ENCODE data around the gene PLD6. TPM values are rescaled to one million over a fixed set of nuclear protein-coding genes. Genes with fewer than 3 reads are reported as not detected.

PLD6 gene
- total RNA-seq, 1 experiment from 2014 or later, result 8.0 TPM

DNA sequence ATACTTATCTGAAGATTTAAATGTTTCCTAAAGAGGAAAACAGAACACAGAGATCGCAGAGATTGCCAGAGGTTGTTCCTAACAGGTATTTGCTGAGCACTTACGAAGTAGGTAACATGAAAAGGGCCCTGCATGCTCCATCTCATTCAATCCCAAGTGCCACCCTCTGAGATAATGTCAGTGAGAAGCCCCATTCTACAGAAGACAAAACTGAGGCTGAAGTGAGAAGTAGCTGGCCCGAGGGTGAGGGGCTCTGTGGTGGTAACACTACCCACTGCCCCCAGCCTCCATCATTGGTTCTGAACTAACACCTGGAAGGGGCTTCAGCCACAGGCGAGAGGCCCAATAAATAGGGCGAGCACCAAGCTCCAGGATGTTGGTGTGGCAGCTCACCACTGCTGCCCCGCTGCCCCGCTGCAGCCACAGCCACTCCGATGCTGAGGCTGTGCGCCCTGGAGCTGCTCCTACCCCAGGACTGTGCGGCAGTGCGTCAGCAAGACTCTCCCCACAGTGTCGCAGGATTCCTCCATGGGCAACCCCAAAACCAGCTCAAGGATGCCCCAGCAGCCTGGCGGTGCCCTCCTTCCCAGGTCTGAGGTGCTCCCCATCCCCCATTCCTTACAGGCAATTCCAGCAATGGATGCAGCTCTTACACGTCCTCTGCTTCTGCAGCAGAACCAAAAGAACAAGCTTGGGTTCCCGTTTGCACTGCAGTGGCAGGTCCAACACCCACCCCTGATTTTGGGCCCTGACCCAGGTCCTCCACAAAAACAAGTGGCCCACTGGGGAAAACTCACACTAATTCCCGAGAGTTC is 20.5 kb upstream of the PLD6 start:
- Mint-ChIP-seq H3K27me3 (ENCODE audit: insufficient read depth, unreplicated experiment) (no peaks in the 10 kb centered on the region), H3K27ac (ENCODE audit: unreplicated experiment) (no peak overlapping the region), H3K36me3 (ENCODE audit: insufficient read depth, unreplicated experiment) (peaks cover 92% of the 10 kb centered on the region), H3K9me3 (ENCODE audit: unreplicated experiment) (no peaks in the 10 kb centered on the region), H3K4me3 (ENCODE audit: unreplicated experiment) (no peak overlapping the region), H3K4me1 (ENCODE audit: low read depth, unreplicated experiment) (peaks cover 3% of the 10 kb centered on the region)
- ChIA-PET POLR2A (no interaction called here), CTCF (no interaction called here)
- no peaks in the 10 kb centered on the region for H3K9me3 ChIP-seq
- TF ChIP-seq, protein P1, sequence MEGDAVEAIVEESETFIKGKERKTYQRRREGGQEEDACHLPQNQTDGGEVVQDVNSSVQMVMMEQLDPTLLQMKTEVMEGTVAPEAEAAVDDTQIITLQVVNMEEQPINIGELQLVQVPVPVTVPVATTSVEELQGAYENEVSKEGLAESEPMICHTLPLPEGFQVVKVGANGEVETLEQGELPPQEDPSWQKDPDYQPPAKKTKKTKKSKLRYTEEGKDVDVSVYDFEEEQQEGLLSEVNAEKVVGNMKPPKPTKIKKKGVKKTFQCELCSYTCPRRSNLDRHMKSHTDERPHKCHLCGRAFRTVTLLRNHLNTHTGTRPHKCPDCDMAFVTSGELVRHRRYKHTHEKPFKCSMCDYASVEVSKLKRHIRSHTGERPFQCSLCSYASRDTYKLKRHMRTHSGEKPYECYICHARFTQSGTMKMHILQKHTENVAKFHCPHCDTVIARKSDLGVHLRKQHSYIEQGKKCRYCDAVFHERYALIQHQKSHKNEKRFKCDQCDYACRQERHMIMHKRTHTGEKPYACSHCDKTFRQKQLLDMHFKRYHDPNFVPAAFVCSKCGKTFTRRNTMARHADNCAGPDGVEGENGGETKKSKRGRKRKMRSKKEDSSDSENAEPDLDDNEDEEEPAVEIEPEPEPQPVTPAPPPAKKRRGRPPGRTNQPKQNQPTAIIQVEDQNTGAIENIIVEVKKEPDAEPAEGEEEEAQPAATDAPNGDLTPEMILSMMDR (IDR thresholded peaks at IDR 0.05; ENCODE audit: insufficient read depth in 1 of 2, low read depth in 1 of 2, low read length in 1 of 2, severe bottlenecking in 1 of 2, unreplicated experiment in 1 of 2), result no peak
- H3K36me3 ChIP-seq (ENCODE audit: control insufficient read depth, insufficient read depth, low read length), result peaks cover 10% of the 10 kb centered on the region
- H3K4me3 ChIP-seq (ENCODE audit: low read depth, low read length), result no peak overlapping the region
- no peaks in the 10 kb centered on the region for H3K27me3 ChIP-seq (replicated peaks; ENCODE audit: control insufficient read depth, insufficient read depth, low read length)
- DNase-seq, result no peak
- no TSS peak for BruUV-seq (replicated peaks)
- H3K4me1 ChIP-seq, result peaks cover 2% of the 10 kb centered on the region
- intact Hi-C loops (cut with micrococcal nuclease; ENCODE audit: unreplicated experiment), result no loop called here

DNA sequence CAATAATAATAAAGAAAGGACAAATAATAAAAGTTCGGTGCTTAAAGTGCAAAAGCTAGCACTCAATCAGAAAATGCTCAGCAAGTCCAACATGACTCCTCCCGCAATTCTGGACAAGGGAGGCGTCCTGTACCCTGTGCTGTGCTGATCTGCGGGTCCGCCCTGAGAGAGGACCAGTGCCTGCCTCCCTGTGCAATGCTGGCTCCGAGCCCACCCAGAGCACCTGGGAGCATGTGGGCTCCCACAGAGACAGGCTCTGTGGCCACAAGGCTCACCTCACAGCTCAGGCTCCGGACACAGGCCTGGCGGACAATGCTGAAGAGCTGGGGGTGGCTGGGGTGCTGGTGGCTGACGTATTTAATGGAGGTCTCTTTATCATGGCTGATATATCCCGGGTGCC is 19.8 kb upstream of the PLD6 start:
- Mint-ChIP-seq H3K4me1 (ENCODE audit: low read depth, unreplicated experiment) (no peaks in the 10 kb centered on the region), H3K4me3 (ENCODE audit: unreplicated experiment) (no peak overlapping the region), H3K36me3 (ENCODE audit: insufficient read depth, unreplicated experiment) (peaks cover 87% of the 10 kb centered on the region), H3K9me3 (ENCODE audit: unreplicated experiment) (no peaks in the 10 kb centered on the region), H3K27ac (ENCODE audit: unreplicated experiment) (no peak overlapping the region), H3K27me3 (ENCODE audit: insufficient read depth, unreplicated experiment) (no peaks in the 10 kb centered on the region)
- POLR2A ChIA-PET, result no interaction called here
- CTCF ChIA-PET, result no interaction called here
- Histone ChIP-seq H3K27me3 (replicated peaks; ENCODE audit: control insufficient read depth, insufficient read depth, low read length) (no peaks in the 10 kb centered on the region), H3K9me3 (no peaks in the 10 kb centered on the region), H3K4me3 (ENCODE audit: low read depth, low read length) (no peak overlapping the region), H3K4me1 (no peaks in the 10 kb centered on the region), H3K36me3 (ENCODE audit: control insufficient read depth, insufficient read depth, low read length) (peaks cover 8% of the 10 kb centered on the region)
- TF ChIP-seq, protein P1 (IDR thresholded peaks at IDR 0.05; ENCODE audit: insufficient read depth in 1 of 2, low read depth in 1 of 2, low read length in 1 of 2, severe bottlenecking in 1 of 2, unreplicated experiment in 1 of 2), result no peak
- intact Hi-C loops (cut with micrococcal nuclease; ENCODE audit: unreplicated experiment), result no loop called here
- BruUV-seq (replicated peaks), result no TSS peak
- DNase-seq, result no peak

DNA sequence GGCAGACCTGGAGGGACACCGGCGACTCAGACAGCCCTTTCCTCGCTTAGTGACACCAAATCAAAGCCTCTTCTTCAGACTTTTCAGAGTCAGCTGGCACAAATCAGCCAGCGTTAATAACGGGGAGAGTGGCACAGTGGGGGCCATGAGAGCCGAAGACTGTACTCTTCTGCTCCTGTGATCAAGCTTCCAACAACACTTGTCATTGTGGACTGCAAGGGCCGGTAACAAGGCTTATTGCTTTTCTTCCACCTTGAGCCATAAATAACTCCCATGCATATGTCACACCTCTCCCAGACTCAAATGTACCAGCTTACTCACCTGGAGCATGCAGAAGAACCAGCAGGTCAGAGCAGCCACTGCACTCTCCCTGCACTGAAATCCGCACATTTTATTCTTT is 18.0 kb upstream of the PLD6 start:
- peaks cover 8% of the 10 kb centered on the region for H3K36me3 ChIP-seq (ENCODE audit: control insufficient read depth, insufficient read depth, low read length)
- H3K4me3 Mint-ChIP-seq (ENCODE audit: unreplicated experiment), result no peak overlapping the region

More for the DNA sequence above, 18.0 kb upstream of the PLD6 start:
- Mint-ChIP-seq H3K27me3 (ENCODE audit: insufficient read depth, unreplicated experiment) (no peaks in the 10 kb centered on the region), H3K4me1 (ENCODE audit: low read depth, unreplicated experiment) (no peaks in the 10 kb centered on the region), H3K27ac (ENCODE audit: unreplicated experiment) (no peak overlapping the region), H3K36me3 (ENCODE audit: insufficient read depth, unreplicated experiment) (peaks cover 84% of the 10 kb centered on the region), H3K9me3 (ENCODE audit: unreplicated experiment) (no peaks in the 10 kb centered on the region)
- H3K4me1 ChIP-seq, result no peaks in the 10 kb centered on the region
- CTCF ChIA-PET, result no interaction called here
- no peak overlapping the region for H3K4me3 ChIP-seq (ENCODE audit: low read depth, low read length)
- DNase-seq, result no peak
- H3K27me3 ChIP-seq (replicated peaks; ENCODE audit: control insufficient read depth, insufficient read depth, low read length), result no peaks in the 10 kb centered on the region
- TF ChIP-seq, protein P1 (IDR thresholded peaks at IDR 0.05; ENCODE audit: insufficient read depth in 1 of 2, low read depth in 1 of 2, low read length in 1 of 2, severe bottlenecking in 1 of 2, unreplicated experiment in 1 of 2), result no peak
- BruUV-seq (replicated peaks), result no TSS peak
- H3K9me3 ChIP-seq, result no peaks in the 10 kb centered on the region
- POLR2A ChIA-PET, result no interaction called here
- intact Hi-C loops (cut with micrococcal nuclease; ENCODE audit: unreplicated experiment), result no loop called here

Measured in Caco-2 (cell line).